IMR-90 (cell line): ENCODE measurements around the gene PIEZO1. TPM values are rescaled to one million over a fixed set of nuclear protein-coding genes. Genes with fewer than 3 reads are reported as not detected.

ENCODE experiments used
- ATAC-seq: fragments of 200-7000 bp; cut with Tn5 transposase; 2 replicates; pipeline ENCODE4 v1.9.1; 2020; ENCODE audit warnings: low read depth, mild to moderate bottlenecking, moderate library complexity
- BruUV-seq: library from RNA; stranded (reverse); fragments of 400-500 nt; replicated peaks from 2 replicates; lab custom pipeline; 2021; lab: Mats Ljungman, UMichigan
- CTCF ChIA-PET: fragments of 300-600 bp; formaldehyde crosslinking; extraction: SDS; loops from one replicate; lab custom pipeline; 2021; ENCODE audit warnings: antibody characterized with exemption; lab: Yijun Ruan, JAX
- POLR2A ChIA-PET: fragments of 300-600 bp; sonication (Branson Sonifier 250); formaldehyde crosslinking; loops from one replicate; lab custom pipeline; 2022; ENCODE audit warnings: antibody characterized with exemption; ENCODE audit not compliant: unreplicated experiment; lab: Charles Lee
- DNase-seq: peaks from one replicate; pipeline ENCODE4 v3.0.0; 2013
- H2AFZ ChIP-seq: replicated peaks from 2 replicates; pipeline ENCODE3; 2013; ENCODE audit warnings: low read length, mild to moderate bottlenecking; ENCODE audit not compliant: poor library complexity
- H2AK5ac ChIP-seq: 2 replicates; pipeline ENCODE4 v1.6.1; 2013; ENCODE audit warnings: low read depth, low read length, inconsistent platforms
- H2AK9ac ChIP-seq: replicated peaks from 2 replicates; pipeline ENCODE3; 2013; ENCODE audit warnings: mild to moderate bottlenecking, low read depth, low read length, moderate library complexity; ENCODE audit not compliant: poor library complexity
- H2BK120ac ChIP-seq: 2 replicates; pipeline ENCODE4 v1.6.1; 2013; ENCODE audit warnings: low read depth, low read length, inconsistent platforms
- H2BK15ac ChIP-seq: 3 replicates; pipeline ENCODE4 v1.6.1; 2013; ENCODE audit warnings: low read depth, low read length, inconsistent platforms
- H2BK20ac ChIP-seq: 2 replicates; pipeline ENCODE4 v1.6.1; 2013; ENCODE audit warnings: low read depth, mild to moderate bottlenecking, inconsistent platforms, low read length, moderate library complexity
- H2BK5ac ChIP-seq: 2 replicates; pipeline ENCODE4 v1.6.1; 2013; ENCODE audit warnings: mild to moderate bottlenecking, low read depth, low read length, inconsistent platforms; ENCODE audit not compliant: poor library complexity, severe bottlenecking
- H3K14ac ChIP-seq: replicated peaks from 2 replicates; pipeline ENCODE4 v1.6.1; 2013; ENCODE audit warnings: low read depth, low read length, inconsistent platforms
- H3K18ac ChIP-seq: 2 replicates; pipeline ENCODE4 v1.6.1; 2013; ENCODE audit warnings: low read depth, low read length, control low read depth
- H3K23ac ChIP-seq: 2 replicates; pipeline ENCODE4 v1.6.1; 2013; ENCODE audit warnings: low read depth, low read length, inconsistent platforms
- H3K27ac ChIP-seq: 2 replicates; pipeline ENCODE4 v1.5.1; 2013; ENCODE audit warnings: mild to moderate bottlenecking, control low read depth, low read length; ENCODE audit not compliant: insufficient read depth
- H3K27me3 ChIP-seq: 2 replicates; pipeline ENCODE4 v1.6.1; 2013; ENCODE audit warnings: low read length; ENCODE audit not compliant: control insufficient read depth, insufficient read depth
- H3K36me3 ChIP-seq: 2 replicates; pipeline ENCODE4 v1.6.1; 2013; ENCODE audit warnings: low read length, mixed read lengths; ENCODE audit not compliant: control insufficient read depth, insufficient read depth
- H3K4ac ChIP-seq: 2 replicates; pipeline ENCODE4 v1.6.1; 2013; ENCODE audit warnings: low read depth, low read length, inconsistent platforms
- H3K4me1 ChIP-seq: 2 replicates; pipeline ENCODE4 v1.6.1; 2013; ENCODE audit warnings: low read length, mixed read lengths; ENCODE audit not compliant: control insufficient read depth, insufficient read depth
- H3K4me2 ChIP-seq: 2 replicates; pipeline ENCODE4 v1.6.1; 2013; ENCODE audit warnings: low read depth, mild to moderate bottlenecking, control low read depth, low read length, moderate library complexity
- H3K4me3 ChIP-seq: 2 replicates; pipeline ENCODE4 v1.5.1; 2013; ENCODE audit warnings: low read depth, mild to moderate bottlenecking, control low read depth, low read length, moderate library complexity; ENCODE audit not compliant: insufficient read depth
- H3K56ac ChIP-seq: 2 replicates; pipeline ENCODE4 v1.6.1; 2013; ENCODE audit warnings: low read length, inconsistent platforms; ENCODE audit not compliant: insufficient read depth; ENCODE audit errors: extremely low read depth
- H3K79me1 ChIP-seq, 2 experiments: 2 replicates each; pipeline ENCODE4 v1.6.1; 2013; ENCODE audit warnings: low read length in 2 of 2, inconsistent platforms in 1 of 2, low read depth in 1 of 2
- H3K9ac ChIP-seq: 2 replicates; pipeline ENCODE4 v1.6.1; 2013; ENCODE audit warnings: low read depth, low read length, control low read depth
- H3K9me1 ChIP-seq: 2 replicates; pipeline ENCODE4 v1.6.1; 2013; ENCODE audit warnings: low read length, inconsistent platforms; ENCODE audit not compliant: insufficient read depth
- H3K9me3 ChIP-seq: 2 replicates; pipeline ENCODE4 v1.6.1; 2013; ENCODE audit warnings: low read length; ENCODE audit not compliant: control insufficient read depth, insufficient read depth
- H4K20me1 ChIP-seq: 2 replicates; pipeline ENCODE4 v1.6.1; 2013; ENCODE audit warnings: low read length, inconsistent platforms; ENCODE audit not compliant: insufficient read depth
- H4K5ac ChIP-seq: 2 replicates; pipeline ENCODE4 v1.6.1; 2013; ENCODE audit warnings: mild to moderate bottlenecking, low read depth, low read length, control low read depth
- H4K8ac ChIP-seq, 2 experiments: 2 replicates each; pipeline ENCODE4 v1.6.1; 2013; ENCODE audit warnings: low read depth in 2 of 2, low read length in 2 of 2, control low read depth in 1 of 2, inconsistent platforms in 1 of 2
- H4K91ac ChIP-seq: 2 replicates; pipeline ENCODE4 v1.6.1; 2013; ENCODE audit warnings: low read depth, low read length, inconsistent platforms; ENCODE audit not compliant: insufficient read depth
- BHLHE40 ChIP-seq: fragments of 150-350 bp; IDR thresholded peaks from 2 replicates; pipeline ENCODE4 v1.6.1; 2016; ENCODE audit warnings: mild to moderate bottlenecking, low read depth, low read length
- CEBPB ChIP-seq: IDR thresholded peaks from 2 replicates; pipeline ENCODE4 v1.6.1; 2012; ENCODE audit warnings: low read depth, low read length, improper control_type of control experiment
- CHD1 ChIP-seq: IDR thresholded peaks from 2 replicates; pipeline ENCODE4 v1.6.1; 2012; ENCODE audit warnings: low read depth, low read length, improper control_type of control experiment
- ELK1 ChIP-seq: fragments of 150-350 bp; IDR thresholded peaks from 2 replicates; pipeline ENCODE4 v1.6.1; 2016; ENCODE audit warnings: low read depth, mild to moderate bottlenecking, low read length, moderate library complexity, borderline replicate concordance
- FOS ChIP-seq: fragments of 150-350 bp; IDR thresholded peaks from 2 replicates; pipeline ENCODE4 v1.6.1; 2016; ENCODE audit warnings: low read depth, low read length
- MAZ ChIP-seq: IDR thresholded peaks from 2 replicates; pipeline ENCODE4 v1.6.1; 2012; ENCODE audit warnings: low read depth, mild to moderate bottlenecking, low read length, improper control_type of control experiment, moderate library complexity, borderline replicate concordance
- MXI1 ChIP-seq: IDR thresholded peaks from 2 replicates; pipeline ENCODE4 v1.6.1; 2012; ENCODE audit warnings: low read depth, mild to moderate bottlenecking, low read length, moderate library complexity, borderline replicate concordance
- NFE2L2 ChIP-seq: fragments of 150-350 bp; IDR thresholded peaks from 2 replicates; pipeline ENCODE4 v1.6.1; 2016; ENCODE audit warnings: low read depth, mild to moderate bottlenecking, low read length
- POLR2A ChIP-seq: IDR thresholded peaks from 2 replicates; pipeline ENCODE4 v1.6.1; 2012; ENCODE audit warnings: mild to moderate bottlenecking, low read depth, low read length
- RCOR1 ChIP-seq: IDR thresholded peaks from 2 replicates; pipeline ENCODE4 v1.6.1; 2012; ENCODE audit warnings: mild to moderate bottlenecking, low read length, improper control_type of control experiment; ENCODE audit not compliant: insufficient replicate concordance
- RFX5 ChIP-seq: IDR thresholded peaks from 2 replicates; pipeline ENCODE4 v1.8.0; 2012; ENCODE audit warnings: low read depth, mild to moderate bottlenecking, low read length, moderate library complexity
- SMC3 ChIP-seq: fragments of 150-350 bp; IDR thresholded peaks from 2 replicates; pipeline ENCODE4 v1.6.1; 2016; ENCODE audit warnings: low read depth, mild to moderate bottlenecking, antibody characterized with exemption, low read length, moderate library complexity
- USF2 ChIP-seq: fragments of 150-350 bp; IDR thresholded peaks from 2 replicates; pipeline ENCODE4 v1.6.1; 2017; ENCODE audit warnings: mild to moderate bottlenecking, antibody characterized with exemption, low read length, low read depth
- WGBS, 2 experiments: methylation state at CpG; one replicate each; pipeline versions ENCODE4 v1.1.5 to v1.1.7; 2013; ENCODE audit warnings: missing lambda C conversion rate in 2 of 2; ENCODE audit not compliant: insufficient read length in 1 of 2; ENCODE audit errors: extremely low coverage in 2 of 2; 5-methylcytosine and 5-hydroxymethylcytosine counted together
- dilution Hi-C: fragments of 300-500 bp; cut with HindIII; formaldehyde crosslinking; loops from one replicate; pipeline ENCODE4 v1.14.3; 2018; ENCODE audit warnings: low sequenced_read_pairs; ENCODE audit not compliant: unreplicated experiment
- in situ Hi-C: fragments of 300-500 bp; cut with MboI; formaldehyde crosslinking; loops from 3 replicates; pipeline ENCODE4 v1.14.3; 2019; ENCODE audit warnings: low sequenced_read_pairs, inconsistent platforms, mixed read lengths
- intact Hi-C: fragments of 100-400 bp; cut with micrococcal nuclease; formaldehyde crosslinking; loops from 2 replicates; pipeline ENCODE4 v1.10.0; 2022
- polyA plus RNA-seq, 3 experiments: library from polyadenylated mRNA; depleted of rRNA; stranded (reverse); fragments of >200 nt; gene quantifications; 2 replicates each; pipeline ENCODE4 v1.2.3, GENCODE V29; 2012; ENCODE audit warnings: low replicate concordance in 1 of 3
- total RNA-seq: library from RNA; depleted of rRNA; stranded (reverse); fragments of >200 nt; gene quantifications from 2 replicates; pipeline ENCODE4 v1.2.3, GENCODE V29; 2012

Gene PIEZO1
- total and polyA plus RNA-seq, 2 of the 4 experiments (the other 2 are of a cell fraction), result 36.2 to 372 TPM

GRCh38 chr16:88671806-88672205, 113.2 kb downstream of the PIEZO1 start:
- dilution Hi-C loops (no loop called here), intact Hi-C loops (no loop called here), in situ Hi-C loops (no loop called here)
- ChIA-PET CTCF (interaction anchor here (1.4 kb wide), 1 partner anchor 9 kb away, joined by 4 read pairs; the partner anchor contains the start of gene MVD), POLR2A (no interaction called here)
- Histone ChIP-seq H4K20me1 (no peaks in the 10 kb centered on the region), H3K18ac (no peak overlapping the region), H3K9ac (no peak overlapping the region), H2BK20ac (no peak overlapping the region), H3K9me3 (no peaks in the 10 kb centered on the region), H3K4me1 (no peaks in the 10 kb centered on the region), H3K4me2 (no peak overlapping the region), H3K14ac (no peak overlapping the region), H2AK9ac (no peak overlapping the region), H2AK5ac (no peak overlapping the region), H3K4me3 (no peak overlapping the region), H3K4ac (no peak overlapping the region), H2BK5ac (no peak overlapping the region), H3K27ac (no peak overlapping the region), H4K8ac (no peak overlapping the region), H3K79me1 (no peaks in the 10 kb centered on the region), H3K27me3 (no peaks in the 10 kb centered on the region), H4K91ac (no peak overlapping the region), H2BK15ac (no peak overlapping the region), H3K9me1 (no peaks in the 10 kb centered on the region), H2BK120ac (no peak overlapping the region), H4K5ac (no peak overlapping the region), H3K36me3 (peaks cover 8% of the 10 kb centered on the region; the same call in 1 of the 2 replicates), H2AFZ (no peak overlapping the region), H3K23ac (no peak overlapping the region), H3K56ac (no peak overlapping the region)
- BruUV-seq, result no TSS peak
- WGBS, 2 experiments, result 94% methylated on average over 21 of the region's 23 CpGs; no CpG with 5 or more reads in 1 of the 2 experiments
- DNase-seq (no peak), ATAC-seq (no peak)
- TF ChIP-seq MXI1 (no peak), USF2 (no peak), RFX5 (no peak), CHD1 (no peak), RCOR1 (no peak), CEBPB (no peak), SMC3 (no peak), MAZ (no peak), FOS (no peak), BHLHE40 (no peak), POLR2A (no peak), ELK1 (no peak), NFE2L2 (no peak)
